Stimulated activated CD4-positive, alpha-beta T cell treated with anti-CD3 and anti-CD28 coated beads, Interleukin-2, amount 100 ng/mL, for 4 hours (primary cell): ENCODE measurements around the gene MYO1E.
"Not testable (repeated sequence)": the region's sequence is repeated elsewhere in the genome, so short reads cannot be mapped to it uniquely, and the experiment has no call there.

ENCODE experiments used
- DNase-seq: peaks from one replicate; pipeline ENCODE4 v3.0.0-alpha.2; 2020; ENCODE audit warnings: low read depth

MYO1E gene

DNA sequence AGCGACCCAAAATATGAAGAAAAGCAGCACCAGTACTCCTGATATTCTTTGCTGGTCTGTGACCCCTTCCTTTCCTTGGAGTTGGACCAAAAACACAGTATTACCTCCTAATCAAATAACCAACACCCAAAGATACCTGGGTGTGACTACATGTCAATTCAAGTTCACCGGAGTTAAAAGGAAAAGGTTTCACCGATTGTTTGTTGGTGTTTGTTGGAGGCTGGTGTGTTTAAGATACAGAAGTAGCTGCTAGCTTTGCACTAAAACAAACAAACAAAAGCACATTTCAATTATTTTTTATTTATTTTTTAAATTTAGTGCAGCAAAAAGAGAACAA is 81.5 kb downstream of the MYO1E start:
- DNase-seq = no peak

DNA sequence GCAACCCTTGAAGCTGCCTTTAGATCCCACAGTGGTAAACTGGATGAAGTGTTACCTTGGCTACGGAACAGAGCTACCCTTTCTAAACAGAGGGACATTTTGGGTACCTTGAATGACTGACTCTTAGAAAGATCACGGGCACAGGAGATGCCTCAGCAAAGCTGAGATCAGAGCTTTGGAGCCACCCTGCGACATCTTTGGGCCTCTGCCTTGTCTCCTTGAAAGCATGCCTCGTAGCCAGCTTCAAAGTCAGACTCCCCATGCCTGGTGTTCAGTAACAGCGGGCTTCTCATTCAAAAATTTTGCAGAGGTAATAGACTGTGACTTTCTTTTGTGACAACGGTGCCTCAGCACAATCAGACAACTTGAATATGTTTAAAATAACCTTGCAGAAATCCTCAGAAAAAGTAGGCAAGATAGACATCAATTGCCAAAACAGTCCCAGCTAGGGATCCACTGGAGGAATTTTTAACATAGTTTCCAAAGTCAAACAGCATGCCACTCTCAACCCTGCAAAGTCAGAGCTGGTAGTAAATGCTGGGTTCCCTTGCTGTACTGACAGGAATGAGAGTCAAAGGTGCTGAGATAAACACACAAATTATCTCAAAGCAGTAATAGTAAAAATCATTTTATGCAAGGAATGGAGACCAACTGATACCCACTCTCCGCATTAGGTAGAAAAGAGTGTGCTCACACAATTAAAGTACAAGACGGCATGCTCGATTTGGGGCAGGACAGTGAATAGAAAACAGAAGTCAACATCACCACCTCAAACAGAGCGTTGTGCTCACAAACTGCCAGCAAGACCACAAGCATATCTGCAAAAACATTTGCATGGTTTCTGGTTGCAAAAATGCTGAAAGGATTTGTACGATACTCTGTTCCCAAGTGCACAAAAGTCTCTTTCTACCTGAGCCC is 82.1 kb downstream of the MYO1E start:
- DNase-seq = no peak

GRCh38 chr15:59289574-59289973 is 83.1 kb downstream of the MYO1E start:
- DNase-seq = no peak

DNA sequence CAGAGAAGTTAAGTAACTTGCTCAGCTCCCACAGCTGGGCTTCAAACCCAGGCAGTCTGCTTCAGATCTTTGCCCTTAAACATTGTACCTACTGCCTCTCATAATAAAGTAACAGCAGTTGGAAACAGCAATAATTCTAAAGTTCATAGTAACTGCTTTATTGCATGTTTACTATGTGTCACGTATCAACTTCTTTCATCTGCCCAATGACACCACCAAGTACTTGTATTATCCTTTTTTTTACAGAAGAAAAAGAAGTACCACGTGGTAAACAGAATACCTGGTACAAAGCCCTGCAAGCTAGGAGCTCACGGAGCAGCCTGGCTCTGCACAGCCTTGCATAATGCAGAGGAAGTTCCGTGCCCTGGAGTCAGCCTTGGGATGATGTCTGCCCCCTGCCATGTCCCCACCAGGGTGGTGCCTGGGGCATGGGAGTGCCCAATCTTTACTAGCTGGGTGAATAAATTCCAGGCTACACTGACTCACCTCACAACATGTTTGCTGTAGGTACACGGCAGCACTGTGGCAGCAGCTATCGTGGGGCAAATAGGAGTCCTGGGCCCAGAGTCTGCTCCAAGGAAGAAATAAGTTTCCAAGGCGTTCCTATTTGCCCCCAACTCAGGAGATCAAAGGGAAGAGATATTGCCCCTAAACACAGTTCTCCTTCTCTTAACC is 88.8 kb downstream of the MYO1E start:
- no peak for DNase-seq

- no peak for DNase-seq
Measured at GRCh38 chr15:59282515-59283337, 89.9 kb downstream of the MYO1E start.

DNA sequence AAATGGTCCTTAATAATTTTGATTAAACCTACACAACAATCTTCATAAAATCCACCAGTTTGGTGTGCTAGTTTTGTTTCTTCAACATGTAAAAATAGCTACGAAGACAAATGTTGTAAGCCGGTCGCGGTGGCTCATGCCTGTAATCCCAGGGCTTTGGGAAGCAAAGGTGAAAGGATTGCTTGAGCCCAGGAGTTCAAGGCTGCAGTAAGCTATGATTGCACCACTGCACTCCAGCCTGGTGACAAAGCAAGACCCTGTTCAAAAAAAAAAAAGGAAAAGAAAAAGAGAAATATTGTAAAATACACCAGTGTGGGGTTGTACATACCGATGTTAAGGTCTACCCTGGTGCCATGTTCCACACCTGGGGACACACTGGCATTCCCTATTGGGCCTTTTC is 91.0 kb downstream of the MYO1E start:
- no peak for DNase-seq

- DNase-seq = no peak
Measured at GRCh38 chr15:59280855-59281254, 91.8 kb downstream of the MYO1E start.

- not testable (repeated sequence) for DNase-seq
Measured at GRCh38 chr15:59280292-59280691, 92.4 kb downstream of the MYO1E start.

GRCh38 chr15:59279023-59279422 is 93.6 kb downstream of the MYO1E start:
- DNase-seq = no peak

GRCh38 chr15:59278120-59278519 is 94.6 kb downstream of the MYO1E start:
- DNase-seq = no peak

DNA sequence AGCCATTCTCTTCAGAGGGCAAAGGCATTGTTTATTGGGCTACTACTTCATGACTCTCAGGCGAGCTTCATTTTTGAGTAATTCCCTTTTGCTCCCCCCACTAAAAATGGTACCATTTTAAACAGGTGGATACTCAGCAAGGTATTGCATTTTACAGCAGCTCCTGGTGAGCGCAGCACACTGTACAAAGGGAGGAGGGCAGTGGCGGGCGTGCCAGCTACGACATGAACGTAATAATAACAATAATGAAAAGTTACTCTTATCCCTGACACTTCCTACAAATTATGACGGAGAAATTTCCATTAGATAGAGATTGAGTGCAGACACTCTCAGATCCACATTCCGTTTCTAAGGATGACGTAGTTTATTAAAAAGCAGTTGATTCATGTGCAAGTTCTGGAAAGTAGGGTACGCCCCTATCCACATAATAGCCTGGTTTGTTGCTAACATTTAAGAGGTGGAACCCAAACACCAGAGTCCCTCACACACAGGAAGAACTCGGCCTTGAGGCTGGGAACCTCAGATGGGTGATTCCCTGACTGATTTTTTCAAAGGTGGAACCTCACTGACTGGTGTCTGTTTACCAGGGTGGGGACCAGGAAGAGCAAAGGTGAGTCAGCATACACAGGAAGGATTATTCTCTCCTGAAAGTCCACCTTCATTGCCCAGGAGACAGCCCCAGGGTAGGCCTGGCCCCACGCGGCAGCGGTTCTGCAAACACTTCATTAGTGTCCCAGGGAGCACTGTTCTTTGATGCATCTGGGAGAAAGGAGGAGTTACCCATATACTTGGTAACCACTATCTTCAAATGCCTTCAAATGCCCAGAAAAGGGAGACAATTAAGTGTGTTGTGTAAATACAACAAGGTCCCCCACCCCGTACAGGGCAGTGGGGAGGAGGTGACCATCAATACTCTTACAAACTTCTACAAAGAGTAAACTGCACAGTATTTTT is 96.2 kb downstream of the MYO1E start:
- no peak for DNase-seq

DNA sequence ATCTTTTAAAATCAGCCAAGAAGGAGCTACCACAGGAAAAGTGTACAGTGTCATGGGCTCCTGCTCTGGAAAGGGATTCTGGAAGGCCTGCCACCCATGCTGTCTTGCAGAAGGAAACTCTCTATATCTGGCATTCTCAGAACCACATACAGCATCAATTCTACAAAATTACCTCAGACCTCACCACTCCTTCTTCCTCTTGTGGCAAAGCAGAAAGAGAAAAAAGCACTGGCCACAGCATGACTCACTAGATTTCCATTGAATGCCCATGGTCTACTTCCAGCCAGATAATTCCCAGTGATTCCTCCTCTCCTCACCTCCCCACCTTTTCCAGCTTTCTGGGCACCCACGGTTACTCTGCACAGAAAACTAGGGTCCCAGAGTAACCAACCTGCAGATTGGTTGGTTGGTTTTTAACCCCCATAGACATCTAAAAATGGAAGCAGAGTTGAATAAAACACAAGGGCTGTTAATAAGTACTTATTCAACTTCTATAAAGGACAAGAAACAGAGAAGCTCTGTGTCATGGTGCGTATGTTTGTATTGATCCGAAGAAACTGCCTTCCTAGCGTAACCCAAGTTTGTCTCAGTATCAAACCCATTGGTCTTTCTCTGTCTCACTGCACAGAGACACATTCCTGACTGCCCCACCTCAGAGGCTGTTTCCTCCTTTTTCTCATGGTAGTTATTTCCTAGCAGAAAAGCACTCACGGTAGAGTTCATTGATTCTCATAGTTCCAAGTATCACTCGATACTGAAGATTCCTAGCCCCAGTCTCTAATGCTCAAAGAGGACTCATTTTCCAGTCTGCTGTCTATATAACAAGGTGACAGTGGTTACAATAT is 98.3 kb downstream of the MYO1E start:
- DNase-seq = no peak

DNA sequence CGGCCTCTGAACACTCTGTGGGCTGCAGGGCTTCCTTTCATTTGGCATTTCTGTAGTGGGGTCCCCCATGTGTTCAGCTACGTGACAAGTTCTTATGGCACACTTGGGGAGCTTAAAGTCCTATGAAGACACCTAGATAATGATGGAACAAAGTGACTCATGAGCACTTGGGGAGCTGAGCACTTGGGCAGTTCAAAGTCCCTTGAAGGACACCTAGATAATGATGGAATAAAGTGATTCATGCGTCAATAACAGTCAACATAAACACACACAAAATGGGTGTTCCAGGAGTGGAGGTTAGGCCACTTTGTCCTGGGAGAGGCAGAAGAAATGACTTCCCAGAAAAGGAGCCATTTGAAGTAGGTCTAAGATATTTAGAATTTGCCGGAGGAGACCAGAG is 99.4 kb downstream of the MYO1E start:
- no peak for DNase-seq

- DNase-seq = no peak
Measured at GRCh38 chr15:59271595-59272201, 101.0 kb downstream of the MYO1E start.

- no peak for DNase-seq
Measured at GRCh38 chr15:59268852-59269407, 103.7 kb downstream of the MYO1E start.

DNA sequence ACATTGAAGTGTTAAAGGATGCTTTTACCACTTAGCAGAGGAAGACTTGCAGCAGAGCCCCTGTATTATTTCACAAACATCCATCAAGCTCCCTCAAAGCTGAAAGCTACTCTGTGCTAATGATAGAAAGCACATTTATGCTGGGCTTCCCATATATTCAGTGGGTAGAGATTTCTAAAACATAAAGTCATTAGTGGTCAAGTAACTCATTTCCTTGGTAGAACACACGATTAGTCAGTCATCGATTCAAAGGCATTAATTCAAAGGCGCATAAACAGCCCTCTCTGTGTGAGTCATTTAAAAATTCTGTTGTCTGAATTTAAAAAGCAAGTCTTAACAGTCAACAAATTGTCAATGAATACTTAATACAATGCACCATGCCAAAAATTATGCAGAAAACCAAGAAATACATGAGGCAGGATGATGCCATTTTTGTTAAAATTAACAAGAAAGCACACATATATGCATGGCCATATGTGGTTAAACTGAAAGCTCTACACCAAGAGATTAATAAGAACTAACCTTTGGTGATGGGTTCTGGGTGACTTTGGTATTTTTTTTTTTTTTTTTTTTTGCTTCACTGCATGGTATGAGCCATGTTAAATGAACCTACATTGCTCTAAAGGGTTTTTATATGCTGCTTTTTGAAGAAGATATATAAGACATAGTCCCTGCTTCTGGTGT is 104.4 kb downstream of the MYO1E start:
- DNase-seq = no peak

DNA sequence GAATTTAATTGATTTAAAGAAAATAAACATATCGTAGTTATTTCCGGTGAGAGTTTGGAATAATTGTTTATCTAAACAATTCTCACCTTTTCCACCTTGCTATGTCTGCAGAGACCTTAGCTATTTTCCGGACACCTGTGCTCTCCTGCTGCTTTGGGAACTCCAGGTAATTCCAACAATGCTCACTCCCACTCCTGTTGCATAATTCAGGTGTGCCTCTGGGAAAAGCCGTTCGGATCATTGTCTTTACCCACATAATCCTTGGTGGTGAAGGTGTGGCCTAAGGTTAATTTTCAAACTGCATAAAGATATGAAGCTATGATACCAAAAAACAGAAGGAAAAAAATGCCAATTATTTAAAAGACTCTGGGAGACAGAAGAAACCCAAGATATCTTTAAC is 106.6 kb downstream of the MYO1E start:
- DNase-seq = no peak

DNA sequence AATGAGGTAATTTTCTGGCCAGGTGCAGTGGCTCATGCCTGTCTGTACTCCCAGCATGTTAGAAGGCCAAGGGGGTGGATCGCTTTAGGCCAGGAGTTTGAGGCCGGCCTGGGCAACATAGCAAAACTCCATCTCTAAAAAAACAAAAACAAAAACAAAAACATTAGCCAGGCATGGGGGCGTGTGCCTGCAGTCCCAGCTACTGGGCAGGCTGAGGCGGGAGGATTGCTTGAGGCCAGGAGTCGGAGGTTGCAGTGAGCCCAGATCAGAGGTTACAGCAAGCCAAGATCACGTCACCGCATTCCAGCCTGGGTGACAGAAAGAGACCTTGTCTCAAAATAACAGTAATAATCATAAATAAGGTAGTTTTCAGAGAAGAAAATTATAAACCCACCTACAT is 110.4 kb downstream of the MYO1E start:
- DNase-seq = no peak

DNA sequence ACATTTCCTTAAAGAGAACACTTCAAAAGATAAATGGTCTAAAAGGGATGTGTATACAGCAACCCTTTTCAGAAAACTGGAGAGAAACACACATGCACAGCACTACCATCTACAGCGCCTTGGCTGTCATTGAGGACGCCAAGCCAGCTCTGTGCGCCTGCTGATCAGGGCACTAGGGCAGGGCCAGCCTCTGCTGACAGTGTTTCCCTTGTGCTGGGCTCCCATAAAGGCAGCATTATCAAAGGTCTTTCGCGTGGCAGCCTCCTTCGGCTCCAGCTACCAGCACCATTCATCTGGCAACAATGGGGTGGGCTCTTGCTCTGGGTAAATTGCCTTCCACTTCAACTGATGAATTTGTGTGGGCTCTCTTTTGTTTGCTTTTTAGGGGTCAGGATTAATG is 112.6 kb downstream of the MYO1E start:
- DNase-seq = no peak
